Measurements from ENCODE around the gene CDK8.

DNA sequence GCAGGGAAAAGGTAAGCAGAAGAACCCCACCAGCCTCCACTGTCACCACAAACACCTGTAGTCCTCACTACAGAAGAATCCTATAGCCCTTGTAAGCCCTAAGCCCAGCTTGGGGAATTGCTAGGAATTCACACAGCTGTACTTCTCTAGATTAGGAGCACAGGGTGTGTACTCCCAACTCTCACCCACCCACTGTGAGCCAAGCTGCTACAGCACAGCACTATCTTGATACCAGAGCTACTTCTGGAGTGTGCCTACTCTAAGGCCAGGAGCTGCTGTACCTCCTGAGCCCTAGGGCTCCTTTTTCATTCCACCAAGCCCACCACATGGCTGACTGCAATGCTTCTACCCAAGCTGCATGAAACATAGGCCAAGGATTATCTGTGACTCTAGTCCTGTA, 181.2 kb downstream of the CDK8 start:
- TF ChIP-seq, protein P1, sequence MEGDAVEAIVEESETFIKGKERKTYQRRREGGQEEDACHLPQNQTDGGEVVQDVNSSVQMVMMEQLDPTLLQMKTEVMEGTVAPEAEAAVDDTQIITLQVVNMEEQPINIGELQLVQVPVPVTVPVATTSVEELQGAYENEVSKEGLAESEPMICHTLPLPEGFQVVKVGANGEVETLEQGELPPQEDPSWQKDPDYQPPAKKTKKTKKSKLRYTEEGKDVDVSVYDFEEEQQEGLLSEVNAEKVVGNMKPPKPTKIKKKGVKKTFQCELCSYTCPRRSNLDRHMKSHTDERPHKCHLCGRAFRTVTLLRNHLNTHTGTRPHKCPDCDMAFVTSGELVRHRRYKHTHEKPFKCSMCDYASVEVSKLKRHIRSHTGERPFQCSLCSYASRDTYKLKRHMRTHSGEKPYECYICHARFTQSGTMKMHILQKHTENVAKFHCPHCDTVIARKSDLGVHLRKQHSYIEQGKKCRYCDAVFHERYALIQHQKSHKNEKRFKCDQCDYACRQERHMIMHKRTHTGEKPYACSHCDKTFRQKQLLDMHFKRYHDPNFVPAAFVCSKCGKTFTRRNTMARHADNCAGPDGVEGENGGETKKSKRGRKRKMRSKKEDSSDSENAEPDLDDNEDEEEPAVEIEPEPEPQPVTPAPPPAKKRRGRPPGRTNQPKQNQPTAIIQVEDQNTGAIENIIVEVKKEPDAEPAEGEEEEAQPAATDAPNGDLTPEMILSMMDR (IDR thresholded peaks at IDR 0.05), result no peak
- no peak for TF ChIP-seq POLR2A (IDR thresholded peaks at IDR 0.05)
